Activated CD8-positive, alpha-beta memory T cell treated with anti-CD3 and anti-CD28 coated beads for 4 hours (primary cell): ENCODE data around the gene KCNIP4.

Experiments used
- DNase-seq, 2 donors: peaks; one replicate each; pipeline ENCODE4 v3.0.0-alpha.2; 2020; ENCODE audit warnings: low read depth in 2 of 2

KCNIP4 gene

GRCh38 chr4:21901281-21901680 is 47.3 kb downstream of the KCNIP4 start:
- DNase-seq = no peak

GRCh38 chr4:21900211-21900610 is 48.4 kb downstream of the KCNIP4 start:
- no peak for DNase-seq

GRCh38 chr4:21898101-21898500 is 50.5 kb downstream of the KCNIP4 start:
- DNase-seq = no peak

GRCh38 chr4:21896767-21897166 is 51.8 kb downstream of the KCNIP4 start:
- no peak for DNase-seq

- no peak for DNase-seq
These were observed 55.4 kb downstream of the KCNIP4 start for GRCh38 chr4:21893136-21893535.

GRCh38 chr4:21890231-21890630 is 58.3 kb downstream of the KCNIP4 start:
- no peak for DNase-seq

GRCh38 chr4:21888195-21888976 is 60.2 kb downstream of the KCNIP4 start:
- DNase-seq = no peak

- no peak for DNase-seq
These were observed 61.1 kb downstream of the KCNIP4 start for GRCh38 chr4:21887481-21887880.

- DNase-seq = no peak
These were observed 62.8 kb downstream of the KCNIP4 start for GRCh38 chr4:21885770-21886169.

- DNase-seq = no peak
These were observed 63.3 kb downstream of the KCNIP4 start for GRCh38 chr4:21885241-21885640.

GRCh38 chr4:21884615-21885014 is 64.0 kb downstream of the KCNIP4 start:
- no peak for DNase-seq

GRCh38 chr4:21882051-21882839 is 66.3 kb downstream of the KCNIP4 start:
- DNase-seq = no peak

- DNase-seq = no peak
These were observed 69.4 kb downstream of the KCNIP4 start for GRCh38 chr4:21879187-21879586.

- no peak for DNase-seq
These were observed 71.9 kb downstream of the KCNIP4 start for GRCh38 chr4:21876711-21877110.

- DNase-seq = no peak
These were observed 75.4 kb downstream of the KCNIP4 start for GRCh38 chr4:21873145-21873544.

- DNase-seq = no peak
These were observed 76.5 kb downstream of the KCNIP4 start for GRCh38 chr4:21872101-21872500.

GRCh38 chr4:21869978-21870745 is 78.4 kb downstream of the KCNIP4 start:
- DNase-seq = no peak

- no peak for DNase-seq
These were observed 83.9 kb downstream of the KCNIP4 start for GRCh38 chr4:21864686-21865085.

- no peak for DNase-seq
These were observed 85.7 kb downstream of the KCNIP4 start for GRCh38 chr4:21862917-21863316.

GRCh38 chr4:21858971-21859370 is 89.6 kb downstream of the KCNIP4 start:
- DNase-seq = no peak

GRCh38 chr4:21856754-21857153 is 91.8 kb downstream of the KCNIP4 start:
- no peak for DNase-seq

GRCh38 chr4:21856301-21856700 is 92.3 kb downstream of the KCNIP4 start:
- no peak for DNase-seq
